ENCODE results near the gene CNNM1. TPM values are rescaled to one million over a fixed set of nuclear protein-coding genes. Genes with fewer than 3 reads are reported as not detected.

Gene CNNM1
- total RNA-seq, 6 donors from 2014 or later = 0.40 to 1.1 (median 0.69) TPM; not detected in 1

DNA sequence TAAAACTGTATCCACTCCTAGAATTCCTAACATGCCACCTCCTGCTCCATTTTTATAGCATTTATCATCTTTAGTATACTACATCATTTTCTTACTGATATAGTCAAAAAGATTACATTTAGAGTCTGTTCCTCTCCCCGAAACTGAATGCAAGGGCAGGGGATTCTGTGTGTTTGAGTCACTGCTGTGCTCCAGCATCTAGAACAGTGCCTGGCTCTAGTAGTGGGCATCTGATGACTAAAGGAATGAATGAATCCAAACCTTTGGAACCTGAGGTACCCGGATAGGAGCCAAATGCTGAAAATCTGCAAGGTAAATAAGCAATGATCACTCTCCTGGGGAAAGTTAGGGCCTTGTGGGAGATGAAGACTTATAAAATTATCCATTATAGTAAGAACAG is 82.4 kb downstream of the CNNM1 start:
- DNase-seq (no peak), ATAC-seq (ENCODE audit: low FRiP score in 2 of 2) (no peak)
- Histone ChIP-seq H3K27me3 (no peaks in the 10 kb centered on the region), H3K36me3 (peaks cover 0 to 7% (median 5%) of the 10 kb centered on the region in 4 donors), H3K27ac (no peak overlapping the region), H3K4me3 (no peak overlapping the region), H3K9me3 (no peaks in the 10 kb centered on the region), H3K4me1 (no peaks in the 10 kb centered on the region)
- TF ChIP-seq POLR2AphosphoS5 (IDR thresholded peaks at IDR 0.05) = no peak
- TF ChIP-seq EP300 (IDR thresholded peaks at IDR 0.05) = no peak
- no peak for TF ChIP-seq POLR2A (IDR thresholded peaks at IDR 0.05)
- TF ChIP-seq, protein P1, sequence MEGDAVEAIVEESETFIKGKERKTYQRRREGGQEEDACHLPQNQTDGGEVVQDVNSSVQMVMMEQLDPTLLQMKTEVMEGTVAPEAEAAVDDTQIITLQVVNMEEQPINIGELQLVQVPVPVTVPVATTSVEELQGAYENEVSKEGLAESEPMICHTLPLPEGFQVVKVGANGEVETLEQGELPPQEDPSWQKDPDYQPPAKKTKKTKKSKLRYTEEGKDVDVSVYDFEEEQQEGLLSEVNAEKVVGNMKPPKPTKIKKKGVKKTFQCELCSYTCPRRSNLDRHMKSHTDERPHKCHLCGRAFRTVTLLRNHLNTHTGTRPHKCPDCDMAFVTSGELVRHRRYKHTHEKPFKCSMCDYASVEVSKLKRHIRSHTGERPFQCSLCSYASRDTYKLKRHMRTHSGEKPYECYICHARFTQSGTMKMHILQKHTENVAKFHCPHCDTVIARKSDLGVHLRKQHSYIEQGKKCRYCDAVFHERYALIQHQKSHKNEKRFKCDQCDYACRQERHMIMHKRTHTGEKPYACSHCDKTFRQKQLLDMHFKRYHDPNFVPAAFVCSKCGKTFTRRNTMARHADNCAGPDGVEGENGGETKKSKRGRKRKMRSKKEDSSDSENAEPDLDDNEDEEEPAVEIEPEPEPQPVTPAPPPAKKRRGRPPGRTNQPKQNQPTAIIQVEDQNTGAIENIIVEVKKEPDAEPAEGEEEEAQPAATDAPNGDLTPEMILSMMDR (IDR thresholded peaks at IDR 0.05) = no peak
- 100% methylated on average over 2 of the region's 2 CpGs for WGBS, 2 donors

DNA sequence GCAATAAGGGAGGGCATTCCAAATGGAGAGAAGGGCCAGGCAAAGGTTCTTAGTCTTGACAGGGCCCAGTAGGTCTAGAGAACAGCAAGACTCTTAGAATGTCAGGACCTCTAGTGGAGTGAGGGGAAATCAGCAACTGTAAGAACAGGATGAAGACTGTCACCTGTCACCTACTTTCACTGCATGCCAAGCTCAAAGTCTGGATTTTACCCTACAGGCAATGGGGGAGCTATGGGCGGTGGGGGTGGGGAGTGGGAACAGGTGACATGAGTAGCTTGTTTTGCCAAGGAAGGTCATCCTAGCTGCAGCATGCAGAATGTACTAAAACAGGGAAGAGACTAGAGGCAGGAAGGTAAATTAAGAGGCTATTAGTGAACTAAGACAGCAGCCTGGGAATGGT is 82.9 kb downstream of the CNNM1 start:
- Histone ChIP-seq H3K36me3 (peaks cover 0 to 1% (median 0%) of the 10 kb centered on the region in 4 donors), H3K4me3 (no peak overlapping the region), H3K4me1 (no peaks in the 10 kb centered on the region), H3K27me3 (no peaks in the 10 kb centered on the region), H3K9me3 (no peaks in the 10 kb centered on the region), H3K27ac (no peak overlapping the region)
- no peak for DNase-seq
- ATAC-seq (ENCODE audit: low FRiP score in 2 of 2) = no peak
- TF ChIP-seq, protein P1 (IDR thresholded peaks at IDR 0.05) = no peak
- TF ChIP-seq EP300 (IDR thresholded peaks at IDR 0.05) = no peak
- TF ChIP-seq POLR2A (IDR thresholded peaks at IDR 0.05) = no peak
- no peak for TF ChIP-seq POLR2AphosphoS5 (IDR thresholded peaks at IDR 0.05)
- WGBS, 2 donors = 93 to 100% methylated on average over 1 of the region's 1 CpG

GRCh38 chr10:99418910-99419624 is 89.9 kb downstream of the CNNM1 start:
- Histone ChIP-seq H3K27ac (no peak overlapping the region), H3K27me3 (no peaks in the 10 kb centered on the region), H3K9me3 (no peaks in the 10 kb centered on the region), H3K4me1 (no peaks in the 10 kb centered on the region), H3K4me3 (no peak overlapping the region), H3K36me3 (peaks cover 7 to 18% (median 10%) of the 10 kb centered on the region in 4 donors)
- TF ChIP-seq POLR2AphosphoS5 (IDR thresholded peaks at IDR 0.05) (no peak), POLR2A (IDR thresholded peaks at IDR 0.05) (no peak), EP300 (IDR thresholded peaks at IDR 0.05) (no peak)
- TF ChIP-seq, protein P1 (IDR thresholded peaks at IDR 0.05) = no peak
- no peak for DNase-seq
- ATAC-seq (ENCODE audit: low FRiP score in 2 of 2) = no peak

GRCh38 chr10:99419688-99420087 is 90.5 kb downstream of the CNNM1 start:
- ATAC-seq (ENCODE audit: low FRiP score in 2 of 2) (no peak), DNase-seq (no peak)
- H3K27me3 ChIP-seq = no peaks in the 10 kb centered on the region
- no peak overlapping the region for H3K27ac ChIP-seq
- H3K9me3 ChIP-seq = no peaks in the 10 kb centered on the region
- WGBS, 2 donors = 95 to 100% methylated on average over 2 of the region's 2 CpGs
- no peak overlapping the region for H3K4me3 ChIP-seq
- H3K4me1 ChIP-seq = no peaks in the 10 kb centered on the region
- TF ChIP-seq, protein P1 (IDR thresholded peaks at IDR 0.05) = no peak
- TF ChIP-seq POLR2AphosphoS5 (IDR thresholded peaks at IDR 0.05) (no peak), EP300 (IDR thresholded peaks at IDR 0.05) (no peak), POLR2A (IDR thresholded peaks at IDR 0.05) (no peak)
- H3K36me3 ChIP-seq = peaks cover 7 to 21% (median 10%) of the 10 kb centered on the region in 4 donors

- ATAC-seq (ENCODE audit: low FRiP score in 2 of 2) = no peak
- no peaks in the 10 kb centered on the region for H3K9me3 ChIP-seq
- WGBS, 2 donors = 62 to 79% methylated on average over 3 of the region's 3 CpGs
- DNase-seq = no peak
- no peak overlapping the region for H3K4me3 ChIP-seq
- no peaks in the 10 kb centered on the region for H3K27me3 ChIP-seq
- TF ChIP-seq POLR2AphosphoS5 (IDR thresholded peaks at IDR 0.05) = no peak
- TF ChIP-seq, protein P1 (IDR thresholded peaks at IDR 0.05) = no peak
- TF ChIP-seq POLR2A (IDR thresholded peaks at IDR 0.05) = no peak
- peaks cover 10 to 33% (median 12%) of the 10 kb centered on the region in 4 donors for H3K36me3 ChIP-seq
- no peak overlapping the region for H3K27ac ChIP-seq
- H3K4me1 ChIP-seq = no peaks in the 10 kb centered on the region
These were observed 92.1 kb downstream of the CNNM1 start for GRCh38 chr10:99421233-99421739.
